Stimulated activated CD4-positive, alpha-beta T cell treated with anti-CD3 and anti-CD28 coated beads, Interleukin-2, amount 100 ng/mL, for 24 hours (primary cell): ENCODE data around the gene ZNF609.

Source experiments
- DNase-seq, 2 donors: peaks; one replicate each; pipeline ENCODE4 v3.0.0-alpha.2; 2020

ZNF609 gene

GRCh38 chr15:64460206-64460723 lies at the start of gene ZNF609:
TSS of gene ZNF609 (plus strand) at chr15:64460578. CDS start at chr15:64499420, 38,842 bp downstream.
- peak; percentile 94 to 97 for DNase-seq

GRCh38 chr15:64412216-64412615 lies 48.2 kb upstream of the ZNF609 start:
- no peak for DNase-seq

GRCh38 chr15:64422697-64423096 lies 37.7 kb upstream of the ZNF609 start:
- no peak for DNase-seq

GRCh38 chr15:64423970-64424369 lies 36.4 kb upstream of the ZNF609 start:
- DNase-seq = no peak

GRCh38 chr15:64425221-64425620 lies 35.2 kb upstream of the ZNF609 start:
- no peak for DNase-seq

GRCh38 chr15:64426845-64427465 lies 33.4 kb upstream of the ZNF609 start:
- no peak for DNase-seq

- peak in 1 of 2 donors; percentile 28 for DNase-seq
Measured at GRCh38 chr15:64429448-64429847, 30.9 kb upstream of the ZNF609 start.

GRCh38 chr15:64430000-64430735 lies 30.2 kb upstream of the ZNF609 start:
- peak in 1 of 2 donors; percentile 32 for DNase-seq

GRCh38 chr15:64437982-64438381 lies 22.4 kb upstream of the ZNF609 start:
- no peak for DNase-seq

GRCh38 chr15:64438653-64439447 lies 21.5 kb upstream of the ZNF609 start:
- no peak for DNase-seq

GRCh38 chr15:64441852-64442251 lies 18.5 kb upstream of the ZNF609 start:
- DNase-seq = no peak

- no peak for DNase-seq
Measured at GRCh38 chr15:64443016-64443415, 17.4 kb upstream of the ZNF609 start.

GRCh38 chr15:64443747-64444621 lies 16.4 kb upstream of the ZNF609 start:
- no peak for DNase-seq

GRCh38 chr15:64444836-64445235 lies 15.5 kb upstream of the ZNF609 start:
- DNase-seq = no peak

- no peak for DNase-seq
Measured at GRCh38 chr15:64447536-64448315, 12.7 kb upstream of the ZNF609 start.

- no peak for DNase-seq
Measured at GRCh38 chr15:64452988-64453688, 7.2 kb upstream of the ZNF609 start.

- DNase-seq = no peak
Measured at GRCh38 chr15:64453689-64454037, 6.7 kb upstream of the ZNF609 start.

GRCh38 chr15:64454282-64454681 lies 6.1 kb upstream of the ZNF609 start:
- no peak for DNase-seq

GRCh38 chr15:64455961-64456371 lies 4.4 kb upstream of the ZNF609 start:
- no peak for DNase-seq

- DNase-seq = no peak
Measured at GRCh38 chr15:64456634-64457108, 3.7 kb upstream of the ZNF609 start.
